Thoracic aorta (tissue), 2 donors: ENCODE results near the gene SLC39A11. TPM values are rescaled to one million over a fixed set of nuclear protein-coding genes. Genes with fewer than 3 reads are reported as not detected.

Experiments
- ATAC-seq: fragments of 150-250 bp; one replicate; pipeline ENCODE4 v1.8.0; 2017; ENCODE audit warnings: low read depth; ENCODE audit not compliant: insufficient number of reproducible peaks, low FRiP score
- DNase-seq: peaks from one replicate; pipeline ENCODE4 v3.0.0-alpha.2; 2020; ENCODE audit warnings: low spot score
- H3K27ac ChIP-seq, 2 donors: fragments of 200-600 bp; sonication (generic); 1 replicate in 1 of 2; 2 replicates in 1 of 2; pipeline ENCODE4 v1.5.1; 2016; ENCODE audit warnings: mild to moderate bottlenecking in 2 of 2, moderate library complexity in 2 of 2
- H3K27me3 ChIP-seq: fragments of 200-600 bp; sonication (generic); replicated peaks from 2 replicates; pipeline ENCODE4 v1.6.0; 2016; ENCODE audit warnings: mild to moderate bottlenecking; ENCODE audit not compliant: insufficient read depth
- H3K36me3 ChIP-seq: fragments of 200-600 bp; sonication (generic); one replicate; pipeline ENCODE4 v1.5.1; 2016
- H3K4me1 ChIP-seq, 2 donors: fragments of 200-600 bp; sonication (generic); 1 replicate in 1 of 2; 2 replicates in 1 of 2; pipeline versions ENCODE4 v1.5.1 to v1.6.0; 2016; ENCODE audit warnings: low read depth in 2 of 2, mild to moderate bottlenecking in 1 of 2; ENCODE audit not compliant: control insufficient read depth in 1 of 2
- H3K4me3 ChIP-seq: fragments of 200-600 bp; sonication (generic); 2 replicates; pipeline ENCODE4 v1.5.1; 2016; ENCODE audit warnings: mild to moderate bottlenecking
- H3K9me3 ChIP-seq: fragments of 200-600 bp; sonication (generic); 2 replicates; pipeline ENCODE4 v1.5.1; 2016
- CTCF ChIP-seq: fragments of 200-600 bp; sonication (generic); IDR thresholded peaks from one replicate; pipeline ENCODE4 v1.5.1; 2019; ENCODE audit warnings: antibody characterized with exemption
- total RNA-seq, 2 donors: library from RNA; depleted of rRNA; stranded (reverse); fragments of >200 nt; gene quantifications; one replicate each; pipeline versions ENCODE4 v1.1.0 to v1.2.3, GENCODE V29; 2016

Gene SLC39A11
- total RNA-seq, 2 donors from 2014 or later = 12.0 to 29.1 TPM

DNA sequence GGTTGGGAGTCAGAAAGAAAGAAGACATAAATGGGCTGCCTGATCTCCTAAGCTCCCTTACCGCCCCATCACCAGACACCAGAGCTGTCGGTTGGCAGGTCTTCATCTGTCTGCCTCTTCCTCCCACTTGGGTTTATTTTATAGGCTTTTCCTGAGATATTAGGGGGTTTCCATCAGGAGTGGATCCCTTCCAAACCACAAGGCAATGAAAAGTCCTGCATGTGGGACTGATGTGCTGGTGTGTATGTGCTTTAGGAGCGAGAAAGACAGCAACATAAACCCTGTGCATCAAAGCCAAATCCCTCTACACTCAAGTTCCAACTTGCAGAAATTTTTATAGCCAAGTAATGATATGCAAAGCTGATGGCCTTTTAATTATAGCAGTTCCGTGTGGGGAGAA lies 389.5 kb downstream of the SLC39A11 start:
- H3K4me1 ChIP-seq = no peaks in the 10 kb centered on the region
- H3K9me3 ChIP-seq = no peaks in the 10 kb centered on the region
- DNase-seq = no peak
- TF ChIP-seq CTCF = no peak
- H3K4me3 ChIP-seq = no peak overlapping the region
- H3K36me3 ChIP-seq = no peaks in the 10 kb centered on the region
- H3K27ac ChIP-seq = no peak overlapping the region
- ATAC-seq = no peak
- H3K27me3 ChIP-seq = no peaks in the 10 kb centered on the region

DNA sequence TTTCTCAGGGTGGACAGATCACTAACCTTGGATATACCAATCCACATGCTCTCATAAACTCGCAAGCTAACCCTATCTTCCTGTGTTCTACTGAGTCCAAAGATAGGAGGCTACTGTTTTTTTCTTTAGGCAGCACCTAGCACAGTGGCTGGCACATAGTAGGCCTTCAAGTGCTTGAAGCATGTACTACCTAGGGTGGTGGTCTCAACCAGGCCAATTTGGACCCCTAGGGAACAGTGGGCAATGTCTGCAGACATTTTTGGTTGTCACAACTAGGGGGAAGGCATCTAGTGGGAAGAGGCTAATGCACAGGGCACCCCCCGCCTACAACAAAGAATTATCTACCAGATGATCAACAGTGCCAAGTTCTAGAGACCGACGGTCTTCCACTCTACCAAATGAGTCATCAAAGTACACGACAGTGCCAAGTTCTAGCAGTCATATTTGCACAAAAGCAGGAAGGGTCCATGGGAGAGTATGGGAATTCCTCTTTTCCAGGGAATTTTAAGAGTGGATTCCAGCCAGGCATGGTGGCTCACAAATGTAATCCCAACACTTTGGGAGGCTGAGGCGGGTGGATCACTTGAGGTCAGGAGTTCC lies 390.3 kb downstream of the SLC39A11 start:
- Histone ChIP-seq H3K27ac (no peak overlapping the region), H3K36me3 (no peaks in the 10 kb centered on the region), H3K4me3 (no peak overlapping the region), H3K27me3 (no peaks in the 10 kb centered on the region), H3K9me3 (no peaks in the 10 kb centered on the region), H3K4me1 (no peaks in the 10 kb centered on the region)
- TF ChIP-seq CTCF = no peak
- no peak for ATAC-seq
- DNase-seq = no peak

- Histone ChIP-seq H3K36me3 (no peaks in the 10 kb centered on the region), H3K9me3 (no peaks in the 10 kb centered on the region), H3K4me3 (no peak overlapping the region), H3K27me3 (no peaks in the 10 kb centered on the region), H3K4me1 (no peaks in the 10 kb centered on the region), H3K27ac (no peak overlapping the region)
- no peak for ATAC-seq
- DNase-seq = no peak
- TF ChIP-seq CTCF = no peak
Observed at GRCh38 chr17:72700226-72700625, 392.3 kb downstream of the SLC39A11 start.

DNA sequence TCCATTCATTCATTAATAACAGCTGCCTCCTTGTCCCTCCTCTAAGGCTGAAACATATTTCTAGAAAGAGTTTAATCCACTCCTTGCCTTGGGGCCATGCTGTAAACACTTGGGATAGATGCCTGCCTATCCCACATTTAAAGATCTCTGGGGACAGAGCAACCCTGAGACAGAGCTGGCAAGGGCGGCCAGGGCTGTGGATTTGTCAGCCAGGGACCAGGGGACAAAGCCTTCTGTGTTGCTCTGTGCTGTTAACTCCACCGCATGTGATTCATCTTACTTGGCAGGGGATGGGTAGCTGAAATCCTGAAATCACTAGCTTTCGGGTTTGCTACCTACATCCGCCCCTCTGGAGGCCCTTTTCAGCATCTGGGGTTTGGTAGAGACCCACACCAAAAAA lies 392.9 kb downstream of the SLC39A11 start:
- no peaks in the 10 kb centered on the region for H3K36me3 ChIP-seq
- H3K4me3 ChIP-seq = no peak overlapping the region
- no peaks in the 10 kb centered on the region for H3K27me3 ChIP-seq
- DNase-seq (no peak), ATAC-seq (no peak)
- no peaks in the 10 kb centered on the region for H3K4me1 ChIP-seq
- H3K27ac ChIP-seq = no peak overlapping the region
- no peak for TF ChIP-seq CTCF
- H3K9me3 ChIP-seq = no peaks in the 10 kb centered on the region

DNA sequence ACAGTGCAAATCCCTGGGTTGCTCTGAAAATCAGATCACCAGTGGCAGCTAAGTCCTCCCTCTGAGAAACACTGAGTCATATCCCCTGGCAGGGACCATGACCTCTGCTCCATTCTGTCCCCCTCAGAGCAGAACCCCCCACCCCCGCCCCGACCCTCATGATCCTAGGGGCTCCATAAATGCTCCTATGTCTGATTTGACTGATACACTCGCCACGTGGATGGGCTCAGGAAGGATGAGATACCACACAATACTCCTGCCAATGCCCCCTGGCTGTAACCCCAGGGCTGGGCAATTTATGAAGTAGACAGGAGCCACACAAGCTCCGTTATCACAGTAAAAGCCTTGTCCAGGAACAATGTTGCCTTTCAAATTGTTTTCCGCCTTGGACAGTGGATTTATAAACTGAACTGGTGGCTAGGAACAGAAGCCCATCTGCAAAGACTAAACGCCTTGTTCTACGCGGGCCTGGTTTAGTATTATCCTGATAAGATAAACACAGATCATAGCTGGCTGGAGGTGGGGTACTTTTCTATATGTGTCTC lies 394.8 kb downstream of the SLC39A11 start:
- no peak for ATAC-seq
- H3K27me3 ChIP-seq = no peaks in the 10 kb centered on the region
- no peak for TF ChIP-seq CTCF
- H3K27ac ChIP-seq = no peak overlapping the region
- no peaks in the 10 kb centered on the region for H3K36me3 ChIP-seq
- no peak overlapping the region for H3K4me3 ChIP-seq
- DNase-seq = no peak
- H3K4me1 ChIP-seq = no peaks in the 10 kb centered on the region
- H3K9me3 ChIP-seq = no peaks in the 10 kb centered on the region
